ENCODE results near the gene ITIH2. TPM values are rescaled to one million over a fixed set of nuclear protein-coding genes. Genes with fewer than 3 reads are reported as not detected.

The ITIH2 gene
- total RNA-seq, 1 donor from 2014 or later: not detected

- no peak for DNase-seq (ENCODE audit: low spot score)
These were observed 89.4 kb downstream of the ITIH2 start for GRCh38 chr10:7792541-7792940.

GRCh38 chr10:7794251-7795026, 91.3 kb downstream of the ITIH2 start:
- DNase-seq (ENCODE audit: low spot score): no peak

- DNase-seq (ENCODE audit: low spot score): no peak
These were observed 92.5 kb downstream of the ITIH2 start for GRCh38 chr10:7795605-7796004.

- no peak for DNase-seq (ENCODE audit: low spot score)
These were observed 94.5 kb downstream of the ITIH2 start for GRCh38 chr10:7797582-7797981.

Other genes starting within 250 kb of the ITIH2 start
- gene ITIH5, start 36.4 kb upstream of the ITIH2 start, total RNA-seq: 439 TPM
- gene KIN, start 84.7 kb downstream of the ITIH2 start, total RNA-seq: 10.6 TPM
- 206 TPM for gene ATP5F1C, start 84.9 kb downstream of the ITIH2 start, total RNA-seq
- gene TAF3, start 115.2 kb downstream of the ITIH2 start, total RNA-seq: 8.3 TPM